Activated T-cell treated with anti-CD3 and anti-CD28 coated beads, Interleukin-2, amount 50 U/mL, for 24 hours (primary cell): ENCODE results near the gene TOGARAM2.

ENCODE experiments used
- DNase-seq: peaks from one replicate; pipeline ENCODE4 v3.0.0-alpha.2; 2020
- H3K27ac Mint-ChIP-seq: 2 replicates; pipeline ENCODE4 v1.8.0; 2020; ENCODE audit warnings: mild to moderate bottlenecking, mixed read lengths
- H3K27me3 Mint-ChIP-seq: 2 replicates; pipeline ENCODE4 v1.8.0; 2020; ENCODE audit warnings: mixed read lengths
- H3K36me3 Mint-ChIP-seq: 2 replicates; pipeline ENCODE4 v1.8.0; 2020; ENCODE audit warnings: low read depth, mixed read lengths
- H3K4me1 Mint-ChIP-seq: 2 replicates; pipeline ENCODE4 v1.8.0; 2020; ENCODE audit warnings: low read depth, mixed read lengths
- H3K4me3 Mint-ChIP-seq: 2 replicates; pipeline ENCODE4 v1.8.0; 2020; ENCODE audit warnings: mild to moderate bottlenecking, moderate library complexity, mixed read lengths
- H3K9me3 Mint-ChIP-seq: 2 replicates; pipeline ENCODE4 v1.8.0; 2020; ENCODE audit warnings: mixed read lengths

TOGARAM2 gene

DNA sequence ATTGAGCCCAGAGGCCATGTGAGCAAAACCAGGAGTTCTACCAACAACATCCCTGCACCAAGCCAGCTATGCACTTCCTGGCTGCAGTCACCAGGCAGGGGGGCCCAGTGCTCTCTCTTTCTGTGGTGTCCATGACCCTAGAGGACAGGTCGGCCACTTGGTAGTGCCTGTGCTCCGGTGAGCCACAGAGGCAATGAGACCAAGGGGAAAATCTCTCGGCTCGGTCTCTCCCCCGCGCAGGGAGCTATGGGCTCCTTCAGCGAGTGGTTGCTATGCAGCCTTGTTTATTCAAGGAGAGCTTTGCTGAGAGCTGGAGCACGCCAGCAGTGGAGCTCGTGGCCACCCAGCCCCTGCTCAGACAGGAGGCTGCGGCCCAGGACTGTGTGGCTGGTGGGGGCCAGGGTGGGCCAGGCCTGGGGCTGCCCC lies at the start of gene TOGARAM2:
Gene TOGARAM2, plus strand, starts transcription at position 283 of the 426 bp plus-strand sequence. CDS start 13,537 bp downstream, outside the sequence.
- no peak within 1 kb of the TSS for H3K4me3 Mint-ChIP-seq
- no peaks in the 10 kb centered on the region for H3K4me1 Mint-ChIP-seq
- no peaks in the 10 kb centered on the region for H3K36me3 Mint-ChIP-seq
- H3K9me3 Mint-ChIP-seq = no peaks in the 10 kb centered on the region
- no peak within 1 kb of the TSS for H3K27ac Mint-ChIP-seq
- no peaks in the 10 kb centered on the region for H3K27me3 Mint-ChIP-seq
- DNase-seq = no peak

GRCh38 chr2:28934769-28935168 lies 46.3 kb upstream of the TOGARAM2 start:
- Mint-ChIP-seq H3K9me3 (no peaks in the 10 kb centered on the region), H3K27ac (no peak overlapping the region), H3K27me3 (no peaks in the 10 kb centered on the region), H3K4me3 (no peak overlapping the region), H3K36me3 (peaks cover 98% of the 10 kb centered on the region), H3K4me1 (no peaks in the 10 kb centered on the region)
- DNase-seq = no peak

DNA sequence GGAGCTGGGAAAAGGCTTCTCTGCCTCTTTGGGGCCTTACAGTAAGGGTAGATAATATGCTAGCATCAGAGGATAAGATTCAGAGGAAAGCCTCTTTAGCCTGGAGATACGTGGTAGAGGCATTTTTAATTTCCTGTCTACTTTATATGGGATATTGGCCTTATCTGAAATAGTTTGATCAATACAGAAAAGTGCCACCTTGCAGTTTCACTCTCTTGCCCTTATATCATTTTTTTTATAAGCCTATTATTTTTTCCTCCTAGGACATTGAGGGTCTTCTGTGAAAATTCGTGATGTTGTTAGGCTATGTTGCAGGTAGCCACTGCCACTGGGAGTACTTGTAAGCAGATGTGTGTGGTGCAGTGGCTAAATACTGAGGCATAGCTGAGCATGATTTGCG lies 40.1 kb upstream of the TOGARAM2 start:
- no peak overlapping the region for H3K4me3 Mint-ChIP-seq
- no peaks in the 10 kb centered on the region for H3K9me3 Mint-ChIP-seq
- no peaks in the 10 kb centered on the region for H3K4me1 Mint-ChIP-seq
- peak overlapping the region; percentile 65 for H3K27ac Mint-ChIP-seq
- no peak for DNase-seq
- no peaks in the 10 kb centered on the region for H3K27me3 Mint-ChIP-seq
- peaks cover 98% of the 10 kb centered on the region for H3K36me3 Mint-ChIP-seq

GRCh38 chr2:28944535-28945248 lies 36.4 kb upstream of the TOGARAM2 start:
- no peaks in the 10 kb centered on the region for H3K27me3 Mint-ChIP-seq
- H3K4me1 Mint-ChIP-seq = peaks cover 2% of the 10 kb centered on the region
- no peak for DNase-seq
- peak overlapping the region; percentile 66 for H3K27ac Mint-ChIP-seq
- H3K4me3 Mint-ChIP-seq = no peak overlapping the region
- peaks cover 3% of the 10 kb centered on the region for H3K9me3 Mint-ChIP-seq
- H3K36me3 Mint-ChIP-seq = peaks cover 93% of the 10 kb centered on the region

- no peak for DNase-seq
- Mint-ChIP-seq H3K27me3 (no peaks in the 10 kb centered on the region), H3K4me1 (peaks cover 20% of the 10 kb centered on the region), H3K36me3 (peaks cover 67% of the 10 kb centered on the region), H3K4me3 (no peak overlapping the region), H3K9me3 (peaks cover 3% of the 10 kb centered on the region), H3K27ac (no peak overlapping the region)
These were observed 32.9 kb upstream of the TOGARAM2 start for GRCh38 chr2:28948160-28948559.

DNA sequence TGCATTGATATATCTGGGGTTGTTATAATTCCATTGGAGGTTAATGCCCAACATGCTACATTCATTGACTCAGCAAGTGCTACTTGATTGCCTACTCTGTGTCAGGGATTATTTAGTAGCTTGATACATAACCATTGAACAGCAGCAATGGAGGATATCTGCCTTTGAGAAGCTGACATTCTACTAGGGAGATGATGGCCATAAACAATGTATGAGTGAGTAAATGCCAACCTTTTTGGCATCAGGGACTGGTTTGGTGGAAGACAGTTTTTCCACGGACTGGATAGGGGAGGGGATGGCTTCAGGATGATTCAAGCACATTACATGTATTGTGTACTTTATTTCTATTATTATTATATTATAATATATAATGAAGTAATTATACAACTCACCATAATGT lies 31.9 kb upstream of the TOGARAM2 start:
- no peak for DNase-seq
- Mint-ChIP-seq H3K27me3 (no peaks in the 10 kb centered on the region), H3K4me3 (no peak overlapping the region), H3K27ac (no peak overlapping the region), H3K4me1 (peaks cover 20% of the 10 kb centered on the region), H3K9me3 (peaks cover 3% of the 10 kb centered on the region), H3K36me3 (peaks cover 57% of the 10 kb centered on the region)

DNA sequence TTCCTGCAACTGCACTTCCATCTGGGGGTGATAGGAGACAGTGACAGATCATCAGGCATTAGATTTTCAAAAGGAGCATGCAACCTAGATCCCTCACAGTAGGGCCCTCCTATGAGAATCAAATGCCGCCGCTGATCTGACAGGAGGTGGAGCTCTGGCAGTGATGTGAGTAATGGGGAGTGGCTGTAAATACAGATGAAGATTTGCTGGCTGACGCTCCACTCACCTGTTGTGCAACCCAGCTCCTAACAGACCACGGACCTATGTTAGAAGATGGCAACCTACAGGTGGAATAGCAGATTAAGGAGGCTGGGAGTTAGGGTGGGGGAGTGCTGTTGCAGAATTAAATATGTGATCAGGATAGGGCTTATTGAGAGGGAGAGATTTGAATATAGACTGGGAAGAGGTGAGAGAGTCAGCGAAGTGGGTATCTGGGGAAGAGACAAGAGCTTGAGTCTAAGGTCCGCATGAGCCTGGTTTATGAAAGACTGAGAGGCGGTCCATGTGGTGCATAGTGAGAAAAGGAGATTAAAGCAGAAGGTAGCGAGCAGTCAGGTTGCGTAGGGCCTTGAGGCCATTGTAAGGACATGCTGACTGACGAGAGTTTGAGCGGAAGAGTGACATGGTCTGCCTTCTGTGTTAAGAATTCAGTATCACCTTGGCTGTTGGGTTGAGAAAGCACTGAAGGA lies 31.3 kb upstream of the TOGARAM2 start:
- Mint-ChIP-seq H3K9me3 (peaks cover 3% of the 10 kb centered on the region), H3K4me3 (no peak overlapping the region), H3K27ac (peak overlapping the region; percentile 10), H3K4me1 (peaks cover 20% of the 10 kb centered on the region), H3K27me3 (no peaks in the 10 kb centered on the region), H3K36me3 (peaks cover 51% of the 10 kb centered on the region)
- no peak for DNase-seq

GRCh38 chr2:28950941-28951630 lies 30.0 kb upstream of the TOGARAM2 start:
- peaks cover 40% of the 10 kb centered on the region for H3K36me3 Mint-ChIP-seq
- H3K9me3 Mint-ChIP-seq = peaks cover 3% of the 10 kb centered on the region
- peaks cover 23% of the 10 kb centered on the region for H3K4me1 Mint-ChIP-seq
- H3K27me3 Mint-ChIP-seq = no peaks in the 10 kb centered on the region
- no peak for DNase-seq
- H3K27ac Mint-ChIP-seq = no peak overlapping the region
- no peak overlapping the region for H3K4me3 Mint-ChIP-seq

- Mint-ChIP-seq H3K4me3 (no peak overlapping the region), H3K27me3 (no peaks in the 10 kb centered on the region), H3K4me1 (peaks cover 31% of the 10 kb centered on the region), H3K27ac (peak overlapping the region; percentile 19), H3K36me3 (peaks cover 31% of the 10 kb centered on the region), H3K9me3 (peaks cover 3% of the 10 kb centered on the region)
- no peak for DNase-seq
These were observed 28.9 kb upstream of the TOGARAM2 start for GRCh38 chr2:28951910-28952835.

DNA sequence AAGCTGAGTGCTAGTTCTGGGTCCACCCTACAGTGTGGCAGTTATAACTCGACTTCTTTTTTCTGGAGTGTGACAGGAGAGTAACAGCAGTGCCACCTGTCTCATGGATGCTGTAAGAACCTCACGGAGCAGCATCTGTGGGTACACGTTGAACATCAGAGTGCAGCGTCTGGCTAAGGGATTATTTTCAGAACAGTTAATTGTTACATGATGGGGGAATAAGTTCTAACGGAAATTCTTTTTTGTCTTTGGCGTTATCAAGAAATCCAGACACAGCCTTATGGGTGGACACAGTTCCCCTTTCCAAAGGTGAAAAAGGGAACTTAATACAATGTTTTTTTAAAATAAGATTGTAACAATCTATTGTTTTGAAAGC lies 28.3 kb upstream of the TOGARAM2 start:
- no peaks in the 10 kb centered on the region for H3K27me3 Mint-ChIP-seq
- H3K27ac Mint-ChIP-seq = peak overlapping the region; percentile 19

DNA sequence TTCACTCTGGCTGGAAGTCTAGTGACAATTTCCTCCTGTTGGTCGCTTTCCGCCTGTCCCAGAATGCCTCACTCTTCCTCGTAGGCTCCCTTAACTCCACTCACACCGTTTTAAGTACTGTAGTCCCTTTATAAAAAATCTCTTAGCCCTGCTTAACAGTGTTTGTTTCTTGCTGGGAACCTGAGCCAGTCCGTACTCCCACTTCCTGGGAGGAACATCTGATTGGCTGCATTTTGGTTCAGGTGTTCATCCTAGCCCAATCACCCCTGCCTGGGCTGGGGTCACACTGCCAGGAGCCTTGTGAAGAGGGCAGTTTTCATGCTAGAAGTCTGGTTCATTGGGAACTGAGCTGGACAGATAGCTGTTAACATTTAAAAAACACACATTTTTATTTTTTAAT lies 25.6 kb upstream of the TOGARAM2 start:
- Mint-ChIP-seq H3K36me3 (peaks cover 1% of the 10 kb centered on the region), H3K9me3 (no peaks in the 10 kb centered on the region), H3K4me1 (peaks cover 29% of the 10 kb centered on the region), H3K4me3 (no peak overlapping the region), H3K27me3 (no peaks in the 10 kb centered on the region), H3K27ac (no peak overlapping the region)
- no peak for DNase-seq

More for the DNA sequence above, 28.3 kb upstream of the TOGARAM2 start:
- Mint-ChIP-seq H3K9me3 (peaks cover 3% of the 10 kb centered on the region), H3K4me1 (peaks cover 33% of the 10 kb centered on the region), H3K4me3 (no peak overlapping the region), H3K36me3 (peaks cover 26% of the 10 kb centered on the region)
- DNase-seq = no peak

GRCh38 chr2:28956415-28956826 lies 24.7 kb upstream of the TOGARAM2 start:
- Mint-ChIP-seq H3K27me3 (no peaks in the 10 kb centered on the region), H3K4me1 (peaks cover 29% of the 10 kb centered on the region), H3K4me3 (peak overlapping the region; percentile 69), H3K36me3 (no peaks in the 10 kb centered on the region), H3K9me3 (no peaks in the 10 kb centered on the region), H3K27ac (peak overlapping the region; percentile 60)
- DNase-seq = peak; percentile 54

DNA sequence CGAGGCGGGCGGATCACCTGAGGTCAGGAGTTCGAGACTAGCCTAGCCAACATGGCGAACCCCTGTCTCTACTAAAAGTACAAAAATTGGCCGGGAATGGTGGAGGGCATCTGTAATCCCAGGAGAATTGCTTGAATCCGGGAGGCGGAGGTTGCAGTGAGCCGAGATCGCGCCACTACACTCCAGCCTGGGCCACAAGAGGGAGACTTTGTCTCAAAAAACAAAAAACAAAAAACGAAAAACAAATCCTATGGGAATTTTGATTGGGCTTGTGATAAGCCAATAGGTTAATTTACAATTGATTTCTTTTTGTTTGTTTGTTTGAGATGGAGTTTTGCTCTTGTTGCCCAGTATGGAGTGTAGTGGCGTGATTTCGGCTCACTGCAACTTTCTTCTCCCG lies 24.2 kb upstream of the TOGARAM2 start:
- no peaks in the 10 kb centered on the region for H3K27me3 Mint-ChIP-seq
- H3K36me3 Mint-ChIP-seq = no peaks in the 10 kb centered on the region
- peak overlapping the region; percentile 24 for H3K27ac Mint-ChIP-seq
- peaks cover 25% of the 10 kb centered on the region for H3K4me1 Mint-ChIP-seq
- DNase-seq = peak; percentile 46
- H3K4me3 Mint-ChIP-seq = peak overlapping the region; percentile 69
- no peaks in the 10 kb centered on the region for H3K9me3 Mint-ChIP-seq

DNA sequence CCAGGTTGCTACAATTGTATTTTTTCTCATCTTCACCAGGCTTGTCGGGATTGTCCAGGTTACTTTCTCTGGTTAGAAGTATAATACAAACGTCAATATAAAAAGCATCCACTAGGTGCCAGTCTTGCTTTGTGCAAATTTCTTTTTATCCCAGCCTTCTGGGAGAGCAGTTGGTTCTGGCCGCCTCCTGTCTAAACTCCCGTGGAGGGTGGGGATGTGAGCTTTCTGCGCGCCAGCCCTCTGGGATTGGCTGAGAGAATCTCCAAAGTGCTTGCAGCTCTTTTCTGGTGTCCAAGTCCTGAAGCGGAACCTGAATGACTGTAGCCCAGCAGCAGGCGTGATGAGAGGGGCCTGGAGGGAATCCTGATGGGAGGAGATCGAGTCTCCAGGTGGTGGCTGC lies 22.4 kb upstream of the TOGARAM2 start:
- H3K36me3 Mint-ChIP-seq = no peaks in the 10 kb centered on the region
- H3K27ac Mint-ChIP-seq = no peak overlapping the region
- peaks cover 15% of the 10 kb centered on the region for H3K4me1 Mint-ChIP-seq

More for the DNA sequence above, 22.4 kb upstream of the TOGARAM2 start:
- Mint-ChIP-seq H3K9me3 (no peaks in the 10 kb centered on the region), H3K4me3 (no peak overlapping the region), H3K27me3 (no peaks in the 10 kb centered on the region)
- DNase-seq = peak; percentile 51
